Measurements from ENCODE around the gene AKAP13. TPM values are rescaled to one million over a fixed set of nuclear protein-coding genes. Genes with fewer than 3 reads are reported as not detected.

The AKAP13 gene
- total and polyA plus RNA-seq, 2 of the 13 experiments (the other 11 are each of a cell fraction or from before 2014, with no cell fraction given): 6.7 to 27.1 TPM

DNA sequence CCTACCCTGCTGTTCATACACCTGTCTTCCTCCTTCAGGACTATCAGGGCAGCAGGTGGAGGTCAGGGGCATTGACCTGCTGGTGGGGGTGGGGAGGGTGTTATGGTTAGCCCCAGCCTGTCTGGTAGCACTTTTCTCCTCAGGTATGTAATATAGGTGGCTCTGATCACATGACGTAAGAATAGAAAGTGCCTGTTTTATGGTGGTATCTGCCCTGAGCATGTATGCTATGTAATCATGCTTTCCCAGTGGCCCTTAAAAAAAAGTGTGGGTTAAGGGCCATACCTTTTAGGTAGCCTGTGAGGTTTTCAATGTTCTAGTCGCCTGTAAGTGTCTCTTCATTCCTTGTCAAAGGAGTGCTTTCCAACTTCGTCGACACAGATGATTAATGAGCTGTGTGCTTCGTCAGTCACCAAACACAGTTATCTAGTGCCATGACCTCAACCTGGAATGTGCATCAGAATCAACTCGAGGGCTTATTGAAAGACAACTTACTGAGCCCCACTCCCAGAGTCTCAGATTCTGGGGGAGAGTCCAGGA is 328.1 kb downstream of the AKAP13 start (continued):
- TF ChIP-seq, protein P1, sequence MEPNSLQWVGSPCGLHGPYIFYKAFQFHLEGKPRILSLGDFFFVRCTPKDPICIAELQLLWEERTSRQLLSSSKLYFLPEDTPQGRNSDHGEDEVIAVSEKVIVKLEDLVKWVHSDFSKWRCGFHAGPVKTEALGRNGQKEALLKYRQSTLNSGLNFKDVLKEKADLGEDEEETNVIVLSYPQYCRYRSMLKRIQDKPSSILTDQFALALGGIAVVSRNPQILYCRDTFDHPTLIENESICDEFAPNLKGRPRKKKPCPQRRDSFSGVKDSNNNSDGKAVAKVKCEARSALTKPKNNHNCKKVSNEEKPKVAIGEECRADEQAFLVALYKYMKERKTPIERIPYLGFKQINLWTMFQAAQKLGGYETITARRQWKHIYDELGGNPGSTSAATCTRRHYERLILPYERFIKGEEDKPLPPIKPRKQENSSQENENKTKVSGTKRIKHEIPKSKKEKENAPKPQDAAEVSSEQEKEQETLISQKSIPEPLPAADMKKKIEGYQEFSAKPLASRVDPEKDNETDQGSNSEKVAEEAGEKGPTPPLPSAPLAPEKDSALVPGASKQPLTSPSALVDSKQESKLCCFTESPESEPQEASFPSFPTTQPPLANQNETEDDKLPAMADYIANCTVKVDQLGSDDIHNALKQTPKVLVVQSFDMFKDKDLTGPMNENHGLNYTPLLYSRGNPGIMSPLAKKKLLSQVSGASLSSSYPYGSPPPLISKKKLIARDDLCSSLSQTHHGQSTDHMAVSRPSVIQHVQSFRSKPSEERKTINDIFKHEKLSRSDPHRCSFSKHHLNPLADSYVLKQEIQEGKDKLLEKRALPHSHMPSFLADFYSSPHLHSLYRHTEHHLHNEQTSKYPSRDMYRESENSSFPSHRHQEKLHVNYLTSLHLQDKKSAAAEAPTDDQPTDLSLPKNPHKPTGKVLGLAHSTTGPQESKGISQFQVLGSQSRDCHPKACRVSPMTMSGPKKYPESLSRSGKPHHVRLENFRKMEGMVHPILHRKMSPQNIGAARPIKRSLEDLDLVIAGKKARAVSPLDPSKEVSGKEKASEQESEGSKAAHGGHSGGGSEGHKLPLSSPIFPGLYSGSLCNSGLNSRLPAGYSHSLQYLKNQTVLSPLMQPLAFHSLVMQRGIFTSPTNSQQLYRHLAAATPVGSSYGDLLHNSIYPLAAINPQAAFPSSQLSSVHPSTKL (CRISPR knock-in tag; IDR thresholded peaks at IDR 0.05): peak; percentile 62
- TF ChIP-seq NFATC3 (CRISPR knock-in tag; IDR thresholded peaks at IDR 0.05) (no peak), CBX2 (IDR thresholded peaks at IDR 0.05; ENCODE audit: low read depth, low read length) (no peak), CBX2 (CRISPR knock-in tag; IDR thresholded peaks at IDR 0.05; ENCODE audit: low read depth) (no peak), ZNF550 (CRISPR knock-in tag; IDR thresholded peaks at IDR 0.05; ENCODE audit: borderline replicate concordance) (no peak), NFKBIZ (CRISPR knock-in tag; IDR thresholded peaks at IDR 0.05) (no peak), EEA1 (CRISPR knock-in tag; IDR thresholded peaks at IDR 0.05; ENCODE audit: borderline replicate concordance) (no peak), SOX5 (CRISPR knock-in tag; IDR thresholded peaks at IDR 0.05; ENCODE audit: borderline replicate concordance) (no peak; the same call in 1 of the 2 replicates), ATF1 (CRISPR knock-in tag; IDR thresholded peaks at IDR 0.05) (no peak), ZNF816 (CRISPR knock-in tag; IDR thresholded peaks at IDR 0.05; ENCODE audit: borderline replicate concordance) (no peak), ZNF343 (CRISPR knock-in tag; IDR thresholded peaks at IDR 0.05) (no peak), NR2F2 (IDR thresholded peaks at IDR 0.05; ENCODE audit: borderline replicate concordance, low read depth) (peak; percentile 16; the same call in 1 of the 2 replicates), FOXJ3 (CRISPR knock-in tag; IDR thresholded peaks at IDR 0.05; ENCODE audit: borderline replicate concordance) (no peak), SALL2 (CRISPR knock-in tag; IDR thresholded peaks at IDR 0.05) (no peak), MAF1 (CRISPR knock-in tag; IDR thresholded peaks at IDR 0.05; ENCODE audit: borderline replicate concordance) (no peak)
- TF ChIP-seq, protein P2, sequence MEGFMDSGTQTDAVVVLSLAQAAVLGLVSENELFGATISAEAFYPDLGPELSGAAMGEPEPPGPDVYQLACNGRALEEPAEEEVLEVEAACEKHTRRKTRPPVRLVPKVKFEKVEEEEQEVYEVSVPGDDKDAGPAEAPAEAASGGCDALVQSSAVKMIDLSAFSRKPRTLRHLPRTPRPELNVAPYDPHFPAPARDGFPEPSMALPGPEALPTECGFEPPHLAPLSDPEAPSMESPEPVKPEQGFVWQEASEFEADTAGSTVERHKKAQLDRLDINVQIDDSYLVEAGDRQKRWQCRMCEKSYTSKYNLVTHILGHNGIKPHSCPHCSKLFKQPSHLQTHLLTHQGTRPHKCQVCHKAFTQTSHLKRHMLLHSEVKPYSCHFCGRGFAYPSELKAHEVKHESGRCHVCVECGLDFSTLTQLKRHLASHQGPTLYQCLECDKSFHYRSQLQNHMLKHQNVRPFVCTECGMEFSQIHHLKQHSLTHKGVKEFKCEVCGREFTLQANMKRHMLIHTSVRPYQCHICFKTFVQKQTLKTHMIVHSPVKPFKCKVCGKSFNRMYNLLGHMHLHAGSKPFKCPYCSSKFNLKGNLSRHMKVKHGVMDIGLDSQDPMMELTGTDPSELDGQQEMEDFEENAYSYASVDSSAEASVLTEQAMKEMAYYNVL (CRISPR knock-in tag; IDR thresholded peaks at IDR 0.05; ENCODE audit: borderline replicate concordance): no peak
- TF ChIP-seq, protein P3, sequence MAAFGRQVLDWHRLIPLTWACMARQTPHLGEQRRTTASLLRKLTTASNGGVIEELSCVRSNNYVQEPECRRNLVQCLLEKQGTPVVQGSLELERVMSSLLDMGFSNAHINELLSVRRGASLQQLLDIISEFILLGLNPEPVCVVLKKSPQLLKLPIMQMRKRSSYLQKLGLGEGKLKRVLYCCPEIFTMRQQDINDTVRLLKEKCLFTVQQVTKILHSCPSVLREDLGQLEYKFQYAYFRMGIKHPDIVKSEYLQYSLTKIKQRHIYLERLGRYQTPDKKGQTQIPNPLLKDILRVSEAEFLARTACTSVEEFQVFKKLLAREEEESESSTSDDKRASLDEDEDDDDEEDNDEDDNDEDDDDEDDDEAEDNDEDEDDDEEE (CRISPR knock-in tag; IDR thresholded peaks at IDR 0.05): no peak
- TF ChIP-seq, protein P4, sequence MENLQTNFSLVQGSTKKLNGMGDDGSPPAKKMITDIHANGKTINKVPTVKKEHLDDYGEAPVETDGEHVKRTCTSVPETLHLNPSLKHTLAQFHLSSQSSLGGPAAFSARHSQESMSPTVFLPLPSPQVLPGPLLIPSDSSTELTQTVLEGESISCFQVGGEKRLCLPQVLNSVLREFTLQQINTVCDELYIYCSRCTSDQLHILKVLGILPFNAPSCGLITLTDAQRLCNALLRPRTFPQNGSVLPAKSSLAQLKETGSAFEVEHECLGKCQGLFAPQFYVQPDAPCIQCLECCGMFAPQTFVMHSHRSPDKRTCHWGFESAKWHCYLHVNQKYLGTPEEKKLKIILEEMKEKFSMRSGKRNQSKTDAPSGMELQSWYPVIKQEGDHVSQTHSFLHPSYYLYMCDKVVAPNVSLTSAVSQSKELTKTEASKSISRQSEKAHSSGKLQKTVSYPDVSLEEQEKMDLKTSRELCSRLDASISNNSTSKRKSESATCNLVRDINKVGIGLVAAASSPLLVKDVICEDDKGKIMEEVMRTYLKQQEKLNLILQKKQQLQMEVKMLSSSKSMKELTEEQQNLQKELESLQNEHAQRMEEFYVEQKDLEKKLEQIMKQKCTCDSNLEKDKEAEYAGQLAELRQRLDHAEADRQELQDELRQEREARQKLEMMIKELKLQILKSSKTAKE (CRISPR knock-in tag; IDR thresholded peaks at IDR 0.05; ENCODE audit: borderline replicate concordance): peak; percentile 24; the same call in 1 of the 2 replicates
- TF ChIP-seq, protein P5, sequence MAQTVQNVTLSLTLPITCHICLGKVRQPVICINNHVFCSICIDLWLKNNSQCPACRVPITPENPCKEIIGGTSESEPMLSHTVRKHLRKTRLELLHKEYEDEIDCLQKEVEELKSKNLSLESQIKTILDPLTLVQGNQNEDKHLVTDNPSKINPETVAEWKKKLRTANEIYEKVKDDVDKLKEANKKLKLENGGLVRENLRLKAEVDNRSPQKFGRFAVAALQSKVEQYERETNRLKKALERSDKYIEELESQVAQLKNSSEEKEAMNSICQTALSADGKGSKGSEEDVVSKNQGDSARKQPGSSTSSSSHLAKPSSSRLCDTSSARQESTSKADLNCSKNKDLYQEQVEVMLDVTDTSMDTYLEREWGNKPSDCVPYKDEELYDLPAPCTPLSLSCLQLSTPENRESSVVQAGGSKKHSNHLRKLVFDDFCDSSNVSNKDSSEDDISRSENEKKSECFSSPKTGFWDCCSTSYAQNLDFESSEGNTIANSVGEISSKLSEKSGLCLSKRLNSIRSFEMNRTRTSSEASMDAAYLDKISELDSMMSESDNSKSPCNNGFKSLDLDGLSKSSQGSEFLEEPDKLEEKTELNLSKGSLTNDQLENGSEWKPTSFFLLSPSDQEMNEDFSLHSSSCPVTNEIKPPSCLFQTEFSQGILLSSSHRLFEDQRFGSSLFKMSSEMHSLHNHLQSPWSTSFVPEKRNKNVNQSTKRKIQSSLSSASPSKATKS (CRISPR knock-in tag; IDR thresholded peaks at IDR 0.05): no peak
